Right kidney (tissue), 1 donor: ENCODE data around the gene FBXW4.
"Not testable (repeated sequence)": the region's sequence is repeated elsewhere in the genome, so short reads cannot be mapped to it uniquely, and the experiment has no call there.

ENCODE experiments used
- DNase-seq: peaks from one replicate; pipeline ENCODE4 v3.0.0-alpha.2; 2016

The FBXW4 gene

DNA sequence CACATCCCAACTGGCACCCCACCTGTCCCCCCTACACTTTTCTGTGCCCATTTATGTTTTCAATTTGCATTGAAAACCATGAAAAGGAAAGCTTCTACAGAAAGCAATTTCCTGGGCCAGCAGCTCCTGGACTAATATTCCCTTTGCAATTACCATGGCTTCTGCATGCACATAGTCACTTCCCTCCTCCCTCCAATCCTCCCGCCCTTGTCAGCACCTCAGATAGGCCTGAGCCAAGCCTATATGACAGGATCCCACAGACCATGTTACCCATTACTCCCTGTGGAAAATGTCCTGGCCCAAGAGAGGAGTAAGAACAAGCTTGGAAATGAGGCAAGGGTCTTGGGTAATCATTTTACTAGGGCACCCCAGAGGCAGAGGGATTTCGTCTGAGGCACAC lies 38.1 kb downstream of the FBXW4 start:
- DNase-seq: no peak

DNA sequence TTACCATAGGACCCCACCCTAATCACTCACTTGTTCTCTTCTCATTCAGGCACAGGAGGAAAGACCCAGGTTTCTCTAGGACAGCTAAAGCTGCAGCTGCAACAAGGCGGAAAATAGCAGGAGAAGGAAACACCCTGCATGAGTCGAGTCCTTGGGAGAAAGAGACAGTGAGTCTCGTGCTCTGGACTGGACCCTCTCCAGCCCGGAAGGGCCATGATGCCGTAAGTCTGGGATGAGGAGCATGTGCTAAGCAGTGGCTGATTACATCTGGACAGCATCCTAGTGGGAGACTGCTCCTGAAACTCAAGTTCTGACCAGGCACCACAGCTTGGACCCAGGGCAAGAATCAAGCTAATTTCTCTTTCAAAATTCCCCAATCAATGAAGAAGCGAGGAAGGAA lies 39.4 kb downstream of the FBXW4 start:
- DNase-seq: no peak

DNA sequence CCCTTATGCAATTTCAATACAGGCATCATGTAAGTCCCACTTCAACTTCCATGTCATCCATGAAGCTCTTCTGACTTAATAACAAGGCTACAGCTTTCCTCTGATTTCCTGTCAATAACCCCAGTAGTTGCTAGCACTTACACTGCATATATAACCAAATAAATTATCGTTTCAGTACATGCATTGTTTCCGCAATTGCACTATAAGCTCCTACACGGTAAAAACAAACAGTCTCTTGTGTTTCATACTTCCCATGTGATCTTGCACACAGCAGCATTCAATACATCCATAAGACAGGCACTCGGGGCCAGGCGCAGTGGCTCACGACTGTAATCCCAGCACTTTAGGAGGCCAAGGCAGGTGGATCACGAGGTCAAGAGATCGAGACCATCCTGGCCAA lies 41.4 kb downstream of the FBXW4 start:
- DNase-seq: no peak

DNA sequence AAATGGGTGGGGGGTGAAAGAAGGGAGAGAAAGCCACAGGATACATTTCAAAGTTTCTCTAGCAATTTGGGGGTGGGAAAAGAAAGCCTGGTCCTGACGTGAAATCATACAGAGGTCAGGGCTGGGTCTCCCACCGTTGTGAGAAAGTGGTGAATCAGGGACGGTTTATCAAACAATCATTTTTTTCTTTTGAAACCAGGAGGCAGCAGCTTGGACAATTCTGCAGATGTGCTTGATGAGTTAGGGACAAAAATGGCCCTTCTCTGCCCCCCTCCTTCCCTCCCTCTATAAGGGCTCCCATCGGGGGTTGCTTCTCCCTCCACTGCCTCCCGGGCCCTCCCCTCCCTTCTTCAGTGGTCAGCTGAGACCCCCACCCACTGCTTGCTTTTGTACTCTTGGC lies 43.6 kb downstream of the FBXW4 start:
- DNase-seq: no peak

DNA sequence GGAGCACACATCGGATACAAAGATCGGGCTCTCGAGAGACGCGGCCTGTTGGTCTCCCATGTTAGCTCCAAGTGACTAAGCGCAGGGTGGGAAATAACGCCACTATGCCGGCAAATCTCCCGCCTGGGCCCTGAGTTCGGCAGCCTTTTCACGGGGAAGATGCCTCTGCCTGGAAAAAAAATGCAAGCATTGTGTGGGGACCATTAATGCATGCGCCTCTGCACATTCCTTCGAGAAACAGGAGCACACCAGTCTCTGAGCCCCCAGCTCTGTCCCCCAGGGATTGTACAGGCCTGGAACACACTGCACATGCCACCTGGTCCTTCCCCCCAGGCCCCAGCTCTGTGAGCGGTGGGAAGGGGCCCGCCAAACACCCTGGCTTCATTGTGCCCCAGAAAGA lies 44.1 kb downstream of the FBXW4 start:
- peak; percentile 10 for DNase-seq

DNA sequence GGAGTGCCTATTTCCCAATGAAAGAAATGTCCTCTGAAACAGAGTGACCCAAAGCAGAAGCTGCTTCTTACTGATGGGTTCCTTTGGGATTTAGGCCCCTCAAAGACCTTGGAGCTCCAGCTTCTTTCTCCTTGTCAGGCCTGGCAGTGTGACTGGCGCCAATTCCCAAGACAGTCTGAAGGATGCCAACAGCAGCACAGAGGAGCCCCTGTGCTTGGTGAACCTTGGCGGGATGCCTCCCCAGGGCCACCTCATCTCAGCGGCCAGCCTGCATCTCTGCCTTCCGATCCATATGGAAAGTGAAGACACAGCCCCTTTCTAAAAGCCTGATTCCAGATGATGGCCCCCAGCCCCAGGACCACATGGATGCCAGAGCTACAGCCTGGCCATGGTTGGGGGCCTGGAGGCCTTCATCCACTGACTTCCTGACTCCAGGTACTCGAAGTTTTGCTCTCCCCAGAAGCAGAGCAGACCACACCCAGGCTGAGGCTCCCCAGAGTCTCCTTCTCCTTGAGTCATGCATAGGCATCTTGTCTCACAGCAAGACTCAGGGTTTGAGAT lies 45.4 kb downstream of the FBXW4 start:
- DNase-seq: no peak

DNA sequence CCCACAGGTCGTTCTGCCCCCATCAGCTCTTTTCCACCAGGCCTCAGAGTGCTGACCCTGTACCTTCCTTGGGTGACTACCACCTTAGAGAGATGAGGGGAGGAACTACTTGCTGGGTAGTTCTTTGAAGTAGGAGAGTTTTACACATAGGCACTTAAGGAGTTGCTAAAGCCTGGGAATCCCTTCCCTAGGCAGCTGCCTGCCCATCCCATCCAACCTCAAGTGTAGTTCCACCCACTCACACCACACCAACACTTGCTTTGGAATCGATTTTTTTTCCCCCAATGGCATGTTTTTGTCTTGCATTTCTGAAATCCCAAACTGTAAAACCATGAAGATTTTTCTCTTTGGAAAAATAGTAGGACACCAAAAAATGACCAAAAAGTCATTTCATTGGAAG lies 47.7 kb downstream of the FBXW4 start:
- no peak for DNase-seq

DNA sequence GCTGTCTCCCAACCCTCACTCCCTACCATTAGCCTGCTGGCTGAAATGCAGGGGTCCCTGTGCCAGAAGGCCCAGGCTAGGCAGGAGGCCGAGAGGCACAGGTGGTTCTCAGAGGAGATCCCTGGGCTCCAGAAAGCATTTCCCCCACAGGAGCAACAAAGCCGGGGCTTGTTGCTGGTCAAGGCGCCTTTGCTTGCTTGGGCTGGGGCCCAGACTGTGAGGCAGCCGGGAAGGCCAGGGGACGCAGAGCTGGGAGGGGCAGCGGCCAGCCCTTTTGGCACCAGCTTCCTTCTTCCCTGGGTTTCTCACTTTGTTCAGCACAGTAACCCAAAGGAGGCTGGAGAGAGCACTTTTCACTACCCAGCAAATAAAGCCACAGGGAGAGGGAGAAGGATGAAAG lies 48.6 kb downstream of the FBXW4 start:
- DNase-seq: no peak

DNA sequence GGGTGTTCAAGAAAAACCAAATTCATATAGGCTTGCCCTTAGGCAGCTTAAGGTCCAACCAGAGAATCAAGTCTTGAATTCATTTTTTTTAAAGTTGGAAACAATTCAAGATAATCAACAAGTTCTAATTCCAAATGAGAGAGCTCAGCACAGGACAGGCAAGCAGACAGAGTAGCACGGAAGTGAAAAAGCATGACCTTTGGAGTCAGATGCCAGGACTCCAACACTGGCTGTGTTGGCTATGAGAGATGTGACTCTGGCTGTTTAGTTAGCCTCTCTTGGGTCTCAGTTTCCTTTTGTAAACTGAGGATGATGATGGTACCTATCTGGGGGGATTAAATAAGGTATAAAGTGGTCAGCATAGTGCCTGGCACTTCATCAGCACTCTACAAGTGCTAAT lies 49.3 kb downstream of the FBXW4 start:
- DNase-seq: no peak

DNA sequence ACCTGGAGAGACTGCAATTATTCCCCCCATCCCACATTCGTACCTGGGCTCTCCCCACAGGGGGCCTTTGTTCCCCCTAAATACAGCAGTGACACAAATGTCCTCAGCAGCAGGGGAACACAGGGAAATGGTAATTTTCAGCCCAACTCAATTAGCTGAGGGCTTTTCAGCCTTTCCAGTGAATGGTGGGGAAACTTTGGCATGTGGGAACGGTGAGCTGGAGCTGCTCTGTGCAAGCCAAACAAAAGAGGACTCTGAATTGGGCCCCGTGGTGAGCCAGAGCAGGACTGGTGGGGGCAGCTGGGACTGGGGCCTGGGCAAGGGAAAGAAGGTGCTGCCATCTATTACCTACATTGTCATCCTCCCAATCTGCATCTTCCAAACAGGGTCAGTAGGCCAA lies 51.0 kb downstream of the FBXW4 start:
- no peak for DNase-seq

DNA sequence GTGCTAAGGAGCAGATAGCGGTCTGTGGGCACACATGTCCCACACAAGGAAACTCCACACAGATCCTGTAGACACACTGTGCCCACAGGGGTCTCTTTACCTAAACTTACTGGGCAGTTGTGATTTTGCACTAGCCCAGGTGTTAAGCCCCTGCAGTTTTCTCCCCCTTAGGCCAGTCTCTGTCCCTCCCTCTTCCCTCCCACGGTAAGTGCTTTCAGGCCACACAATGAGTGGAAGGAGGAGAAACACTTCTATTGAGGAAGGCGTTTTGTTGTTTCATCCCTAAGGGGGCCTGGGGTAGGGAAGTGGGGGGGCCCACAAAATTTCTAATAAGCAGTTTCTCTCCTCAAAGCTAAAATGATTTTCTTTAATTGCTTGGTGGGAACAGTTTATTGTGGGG lies 51.4 kb downstream of the FBXW4 start:
- DNase-seq: no peak

DNA sequence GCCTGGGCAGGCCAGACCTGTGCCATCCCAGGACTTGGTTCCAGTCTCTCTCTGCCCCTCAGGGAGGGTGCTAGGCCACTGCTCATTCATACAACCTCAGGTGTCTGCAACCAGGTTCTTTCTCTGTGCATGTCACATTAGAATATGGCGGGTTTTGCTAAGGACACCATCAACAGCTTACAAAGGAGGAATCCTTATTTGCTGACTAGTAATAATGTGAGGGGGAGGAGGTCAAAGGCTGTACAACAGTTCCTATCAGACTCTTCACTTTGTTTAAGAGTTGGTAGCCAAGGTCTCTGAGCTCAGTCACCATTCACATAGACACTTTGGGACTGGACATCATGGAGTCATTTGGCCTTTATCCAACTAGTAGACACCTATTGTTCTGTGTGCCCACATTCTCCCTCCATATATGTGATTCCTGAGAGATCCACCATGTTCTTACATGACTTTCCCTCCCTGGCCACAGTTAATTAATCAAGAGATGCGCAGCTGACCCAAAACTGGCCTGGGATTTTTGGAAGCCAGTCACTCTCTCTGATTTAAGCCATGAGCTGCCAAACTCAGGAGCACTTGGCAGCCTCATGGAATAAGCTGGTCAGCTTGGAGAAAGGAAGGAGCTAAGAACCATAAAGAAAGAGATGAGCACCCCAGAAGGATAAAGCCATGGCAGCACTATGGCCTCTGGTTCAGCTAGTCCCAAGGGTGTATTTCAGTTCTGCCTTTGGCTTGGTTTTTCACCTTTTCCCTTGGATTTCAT lies 55.6 kb downstream of the FBXW4 start:
- DNase-seq: no peak

DNA sequence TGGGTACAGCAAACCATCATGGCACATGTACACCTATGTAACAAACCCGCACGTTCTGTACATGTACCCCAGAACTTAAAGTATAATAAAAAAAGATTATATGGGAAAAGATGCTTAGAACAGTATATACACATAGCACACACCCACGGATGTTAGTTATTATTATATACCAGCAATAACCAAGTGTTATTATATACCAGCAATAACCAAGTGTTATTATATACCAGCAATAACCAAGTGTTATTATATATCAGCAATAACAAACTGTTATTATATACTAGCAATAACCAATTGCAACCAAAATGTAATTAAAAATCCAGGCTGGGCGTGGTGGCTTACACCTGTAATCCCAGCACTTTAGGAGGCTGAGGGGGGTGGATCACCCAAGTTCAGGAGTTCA lies 61.5 kb downstream of the FBXW4 start:
- DNase-seq: not testable (repeated sequence)

DNA sequence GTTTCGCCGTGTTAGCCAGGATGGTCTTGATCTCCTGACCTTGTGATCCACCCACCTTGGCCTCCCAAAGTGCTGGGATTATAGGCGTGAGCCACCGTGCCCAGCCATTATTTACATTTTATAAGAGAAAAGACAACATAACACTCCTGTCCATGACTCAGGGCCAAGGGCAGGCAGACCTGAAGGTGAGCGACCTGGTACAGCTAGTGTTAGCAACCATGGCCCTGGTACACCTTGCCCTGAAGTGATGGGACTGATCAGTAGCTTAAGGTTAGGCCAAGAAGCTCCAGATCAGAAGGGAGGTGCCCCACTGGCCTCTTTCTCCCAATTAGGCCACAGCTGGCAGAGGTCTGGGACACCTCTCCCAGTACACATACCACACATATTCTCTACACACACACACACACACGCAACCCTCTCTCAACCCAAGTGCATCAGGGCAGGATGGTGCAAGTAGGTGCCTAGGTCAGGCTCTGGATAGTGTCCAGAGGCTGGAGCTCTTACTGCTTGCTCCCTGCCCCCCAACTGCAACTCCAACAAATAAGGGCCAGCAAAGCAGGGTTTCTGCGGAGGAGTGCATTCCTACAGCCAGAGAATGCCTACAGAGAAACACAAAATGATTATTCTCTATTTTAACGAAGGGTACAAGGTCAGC lies 63.0 kb downstream of the FBXW4 start:
- DNase-seq: no peak

DNA sequence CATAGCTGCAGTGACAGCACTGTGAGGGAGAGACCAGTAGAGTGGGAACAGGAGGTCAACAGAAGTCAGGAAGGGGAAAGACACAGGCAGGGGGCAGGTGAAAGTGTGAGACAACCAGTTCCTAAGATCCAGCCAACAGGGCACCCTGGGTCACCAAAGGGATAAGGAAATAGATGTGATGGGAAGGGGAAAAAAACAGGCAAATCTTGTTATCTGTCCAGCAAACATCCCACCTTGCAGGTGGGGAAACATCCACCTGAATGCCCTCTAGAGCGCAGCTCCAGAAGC lies 64.4 kb downstream of the FBXW4 start:
- DNase-seq: no peak

DNA sequence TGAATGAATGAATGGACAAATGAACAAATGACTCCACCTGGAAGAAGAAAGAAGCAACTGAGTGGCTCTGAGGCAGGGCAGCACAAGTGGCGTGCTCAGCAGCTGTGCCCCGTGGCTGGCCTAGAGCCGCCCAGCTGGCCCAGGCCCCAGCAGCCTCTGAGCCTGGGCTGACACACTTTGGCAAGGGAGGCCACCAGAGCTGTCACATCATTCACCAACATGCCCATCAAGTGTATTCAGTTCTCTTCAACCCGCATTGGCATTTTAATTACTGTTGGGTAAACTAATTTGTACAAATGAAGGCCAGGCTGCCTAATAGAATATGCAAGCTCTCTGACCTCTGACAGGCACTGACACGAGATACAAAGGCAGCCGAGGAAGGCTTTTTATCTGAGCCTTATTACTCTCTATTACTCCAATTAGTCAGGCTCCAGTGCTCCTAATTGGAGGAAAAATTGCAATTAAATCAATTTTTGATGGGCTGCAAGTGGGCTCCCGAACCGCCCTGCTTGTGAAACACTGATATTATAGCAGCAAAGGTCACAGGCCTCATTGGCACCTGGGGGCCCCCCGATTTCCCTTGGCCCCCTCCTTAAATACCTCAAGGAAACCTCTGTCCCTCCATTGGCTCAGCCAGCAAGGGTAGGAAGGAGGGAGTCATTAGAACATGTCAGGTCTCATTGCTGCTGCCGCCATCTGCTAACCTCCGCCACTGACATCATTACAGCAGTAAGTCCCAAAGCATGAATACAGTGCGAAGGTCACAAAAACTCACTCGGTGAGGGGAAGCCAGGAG lies 64.9 kb downstream of the FBXW4 start:
- no peak for DNase-seq

DNA sequence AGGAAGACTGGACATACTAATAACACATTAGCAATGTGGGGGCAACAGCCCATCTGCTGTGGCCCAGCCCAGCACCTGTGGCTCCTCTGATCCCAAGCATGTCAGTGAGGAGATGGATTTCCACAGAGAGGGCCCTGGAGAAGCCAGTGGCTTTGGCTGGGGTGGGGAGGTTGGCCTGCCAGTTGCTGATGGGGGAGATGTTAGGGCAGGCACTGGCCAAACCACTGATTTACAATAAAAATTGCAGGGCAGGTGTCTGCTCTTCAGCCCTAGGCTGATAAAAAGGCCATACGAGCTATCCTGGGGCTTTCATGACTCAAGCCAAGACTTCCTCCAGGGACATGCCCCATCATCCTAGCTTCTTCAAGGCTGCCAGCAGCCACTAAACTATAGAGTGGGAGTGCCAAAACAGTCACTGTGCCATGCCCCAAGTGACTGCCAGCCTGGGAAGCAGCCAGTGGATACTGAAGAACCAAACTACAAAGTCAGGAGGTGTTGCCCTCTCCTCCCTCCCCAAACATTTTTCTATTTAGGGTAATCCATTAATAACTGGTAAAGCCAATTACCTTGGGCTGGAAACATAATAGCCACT lies 69.1 kb downstream of the FBXW4 start:
- DNase-seq: no peak

DNA sequence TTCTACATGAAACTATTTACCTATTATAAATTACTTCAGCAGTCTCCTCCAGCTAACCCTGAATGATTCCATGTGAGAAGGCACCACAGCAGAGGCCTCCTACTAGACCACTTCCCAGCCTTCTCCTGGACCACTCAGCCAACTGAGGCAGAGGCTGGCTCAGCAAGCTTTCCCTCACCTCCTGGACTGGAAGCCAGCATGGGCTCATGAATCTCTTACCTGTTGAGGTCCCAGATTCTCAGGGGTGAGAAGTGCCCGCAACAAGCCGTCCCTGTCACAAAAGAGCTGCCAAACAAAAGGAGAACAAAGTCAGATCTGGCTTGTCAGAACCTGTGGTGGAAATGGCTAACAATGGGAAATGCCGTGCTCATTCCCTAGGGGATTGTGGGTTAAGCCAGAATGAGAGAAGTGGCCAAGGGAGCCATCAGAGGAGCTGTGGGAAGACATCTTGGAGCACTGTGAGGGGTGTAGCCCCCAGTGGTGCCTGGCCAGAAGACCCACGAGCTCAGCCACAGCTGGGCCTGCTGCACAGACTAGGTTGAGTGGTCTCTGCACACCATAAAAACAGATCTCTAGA lies 70.4 kb downstream of the FBXW4 start:
- DNase-seq: no peak

DNA sequence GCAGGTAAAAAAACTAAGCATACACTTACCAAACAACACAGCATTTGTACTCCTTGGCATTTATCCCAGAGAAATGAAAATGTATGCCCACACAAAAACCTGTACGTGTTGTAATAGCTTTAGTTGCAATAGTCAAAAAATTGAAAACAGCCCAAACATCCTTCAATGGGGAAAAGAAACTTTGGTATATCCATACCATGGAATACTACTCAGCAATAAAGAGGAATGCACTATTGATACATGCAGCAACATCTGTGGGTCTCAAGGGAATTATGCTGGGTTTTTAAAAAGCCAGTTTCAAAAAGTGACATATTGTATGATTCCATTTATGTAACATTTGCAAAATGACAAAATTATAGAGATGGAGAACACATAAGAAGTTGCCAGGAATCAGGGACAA lies 71.4 kb downstream of the FBXW4 start:
- DNase-seq: no peak

DNA sequence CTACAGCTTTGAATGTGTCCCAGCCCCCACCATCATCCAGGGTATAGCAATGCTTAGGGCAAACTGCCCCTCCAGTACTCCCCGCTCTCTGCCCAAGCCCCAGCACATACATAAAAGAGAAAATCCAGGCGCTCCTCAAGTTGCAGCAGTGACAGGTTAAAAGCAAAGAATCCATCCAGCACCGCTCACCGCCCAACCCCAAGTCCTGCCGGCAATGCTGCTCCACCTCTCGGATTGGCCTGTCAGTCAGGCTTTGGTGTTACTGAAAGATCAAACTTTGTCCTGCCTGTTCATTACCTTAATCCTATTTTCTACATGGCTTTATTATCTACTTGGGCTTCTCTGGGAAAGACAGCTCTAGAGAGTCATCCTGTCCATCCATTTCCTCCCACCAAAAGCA lies 75.0 kb downstream of the FBXW4 start:
- no peak for DNase-seq

DNA sequence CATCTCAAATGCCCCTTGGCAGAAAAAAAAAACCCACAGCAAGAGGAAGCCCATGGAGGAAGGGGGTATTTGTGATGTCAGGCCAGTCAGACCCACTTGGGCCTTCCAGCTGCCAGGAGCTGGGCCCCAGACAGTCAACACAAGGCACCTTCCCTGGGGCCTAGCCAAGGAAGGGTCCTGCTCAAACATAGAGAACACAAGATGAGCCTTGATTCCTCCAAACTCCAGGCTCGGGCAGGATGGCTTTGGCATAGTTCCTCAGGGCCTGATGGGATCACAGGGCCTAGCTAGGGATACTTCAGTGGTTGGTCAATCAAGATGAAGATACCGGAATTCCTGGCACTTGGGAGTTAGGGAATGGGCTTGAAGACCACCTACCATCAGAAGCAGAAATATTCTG lies 76.1 kb downstream of the FBXW4 start:
- no peak for DNase-seq

DNA sequence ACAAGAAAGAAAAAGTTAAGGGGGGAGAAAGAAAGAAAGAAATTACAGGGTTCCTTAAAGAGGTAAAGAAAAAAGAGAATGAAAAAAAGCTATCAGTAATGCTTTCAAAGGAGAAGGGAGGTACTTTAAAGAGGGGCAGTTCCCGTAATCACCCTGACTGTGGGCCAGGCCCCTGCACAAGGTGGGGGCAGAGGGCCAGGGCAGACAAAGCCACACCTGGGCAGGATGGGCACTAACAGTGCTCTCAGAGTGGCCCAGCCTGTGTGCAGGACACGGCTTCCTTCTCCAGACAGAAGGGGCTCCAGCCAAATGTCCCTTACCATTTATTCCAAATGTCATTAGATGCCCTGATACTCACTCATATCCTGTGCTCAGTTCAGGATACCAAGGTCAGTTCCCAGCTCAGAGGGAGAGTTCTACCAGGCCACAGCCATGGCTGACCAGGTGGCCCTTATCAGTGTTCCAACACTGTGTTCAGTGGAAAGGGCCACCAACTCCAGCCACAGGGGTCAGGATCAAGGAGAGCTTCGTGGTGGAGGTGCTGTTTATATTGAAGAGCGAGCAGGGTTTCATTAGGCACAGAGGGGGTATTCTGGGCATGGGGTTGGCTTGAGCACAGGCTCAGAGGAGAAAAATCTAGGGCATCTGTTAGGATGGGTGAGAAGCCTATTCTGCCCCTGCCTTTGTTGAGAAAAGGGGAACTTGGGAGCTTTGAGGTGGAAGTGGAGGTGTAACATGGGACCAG lies 77.0 kb downstream of the FBXW4 start:
- no peak for DNase-seq
